ENCODE data around the gene PRAMEF25. TPM values are rescaled to one million over a fixed set of nuclear protein-coding genes. Genes with fewer than 3 reads are reported as not detected.
"Not testable (repeated sequence)": the region's sequence is repeated elsewhere in the genome, so short reads cannot be mapped to it uniquely, and the experiment has no call there.

PRAMEF25 gene
- not detected for polyA plus RNA-seq (2013, experiment 1 of 2)
- not detected for polyA plus RNA-seq (2013, experiment 2 of 2)

DNA sequence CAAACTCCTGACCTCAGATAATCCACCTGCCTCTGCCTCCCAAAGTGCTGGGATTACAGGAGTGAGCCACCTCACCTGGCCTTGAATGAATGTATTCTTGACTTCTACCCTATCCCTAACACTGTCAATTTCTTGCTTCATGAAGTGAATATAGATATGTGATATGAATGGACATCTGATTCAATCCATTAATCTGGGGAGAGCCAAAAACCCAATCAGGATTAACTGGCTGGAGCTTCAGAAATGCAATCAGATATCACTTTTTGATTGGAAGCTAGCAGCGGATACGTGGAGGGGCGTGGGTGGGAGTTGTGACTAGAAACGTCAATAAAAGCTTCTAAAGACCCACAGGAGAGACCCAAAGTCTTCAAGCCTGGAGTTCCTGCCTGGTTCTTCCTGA, at the start of gene PRAMEF25:
PRAMEF25 (plus strand) TSS at position 301 of the 400 bp plus-strand sequence. CDS start 2,920 bp downstream, outside the sequence.
- not testable (repeated sequence) for H3K27me3 ChIP-seq (ENCODE audit: insufficient read depth, low read length); H3K4me3 ChIP-seq (ENCODE audit: low read length); H3K9me3 ChIP-seq (ENCODE audit: insufficient read depth, low read depth, low read length); H3K4me1 ChIP-seq (ENCODE audit: insufficient read depth, low read length); H3K36me3 ChIP-seq (ENCODE audit: insufficient read depth, low read length); H3K27ac ChIP-seq (ENCODE audit: low read depth, low read length); H3K9ac ChIP-seq (ENCODE audit: low read depth, low read length)
- WGBS: no CpG with 5 or more reads among the region's 4 CpGs

DNA sequence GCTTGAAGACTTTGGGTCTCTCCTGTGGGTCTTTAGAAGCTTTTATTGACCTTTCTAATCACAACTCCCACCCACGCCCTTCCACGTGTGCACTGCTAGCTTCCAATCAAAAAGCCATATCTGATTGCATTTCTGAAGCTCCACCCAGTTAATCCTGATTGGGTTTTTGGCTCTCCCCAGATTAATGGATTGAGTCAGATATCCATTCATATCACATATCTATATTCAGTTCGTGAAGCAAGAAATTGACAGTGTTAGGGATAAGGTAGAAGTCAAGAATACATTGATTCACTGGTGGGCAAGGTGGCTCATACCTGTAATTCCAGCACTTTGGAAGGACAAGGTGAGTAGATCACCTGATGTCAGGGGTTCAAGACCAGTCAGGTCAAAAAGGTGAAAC, 14.1 kb upstream of the PRAMEF25 start, which contains the start of gene PRAMEF27:
PRAMEF27 (minus strand) TSS at position 101 of the 400 bp plus-strand sequence. CDS start 2,916 bp downstream, outside the sequence.
- H3K9me3 ChIP-seq (ENCODE audit: insufficient read depth, low read depth, low read length); H3K4me3 ChIP-seq (ENCODE audit: low read length); H3K27ac ChIP-seq (ENCODE audit: low read depth, low read length); H3K36me3 ChIP-seq (ENCODE audit: insufficient read depth, low read length); H3K4me1 ChIP-seq (ENCODE audit: insufficient read depth, low read length); H3K9ac ChIP-seq (ENCODE audit: low read depth, low read length); H3K27me3 ChIP-seq (ENCODE audit: insufficient read depth, low read length): not testable (repeated sequence)
- WGBS: 73% methylated on average over 3 of the region's 3 CpGs

DNA sequence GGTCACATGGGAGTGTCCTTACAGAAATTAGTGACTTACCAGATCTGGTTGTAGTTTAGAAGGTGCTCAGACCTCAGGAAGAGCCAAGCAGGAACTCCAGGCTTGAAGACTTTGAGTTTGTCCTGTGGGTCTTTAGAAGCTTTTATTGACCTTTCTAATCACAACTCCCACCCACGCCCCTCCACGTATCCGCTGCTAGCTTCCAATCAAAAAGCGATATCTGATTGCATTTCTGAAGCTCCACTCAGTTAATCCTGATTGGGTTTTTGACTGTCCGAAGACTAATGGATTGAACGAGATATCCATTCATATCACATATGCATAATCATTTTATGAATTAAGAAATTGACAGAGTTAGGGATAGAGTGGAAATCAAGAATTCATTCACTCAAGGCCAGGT, 46.2 kb downstream of the PRAMEF25 start, which contains the start of gene HNRNPCL2:
HNRNPCL2 (minus strand) TSS at position 101 of the 400 bp plus-strand sequence. CDS start 454 bp downstream, outside the sequence.
- H3K27me3 ChIP-seq (ENCODE audit: insufficient read depth, low read length); H3K4me1 ChIP-seq (ENCODE audit: insufficient read depth, low read length); H3K4me3 ChIP-seq (ENCODE audit: low read length); H3K27ac ChIP-seq (ENCODE audit: low read depth, low read length); H3K9ac ChIP-seq (ENCODE audit: low read depth, low read length); H3K36me3 ChIP-seq (ENCODE audit: insufficient read depth, low read length): not testable (repeated sequence)
- no CpG with 5 or more reads among the region's 6 CpGs for WGBS
- peaks cover 77% of the 10 kb centered on the region for H3K9me3 ChIP-seq (ENCODE audit: insufficient read depth, low read depth, low read length)

All from HUES64 (cell line).